Measurements from ENCODE around the gene SH3YL1. TPM values are rescaled to one million over a fixed set of nuclear protein-coding genes. Genes with fewer than 3 reads are reported as not detected.

Gene SH3YL1
- total RNA-seq, 1 donor, result 52.5 TPM

DNA sequence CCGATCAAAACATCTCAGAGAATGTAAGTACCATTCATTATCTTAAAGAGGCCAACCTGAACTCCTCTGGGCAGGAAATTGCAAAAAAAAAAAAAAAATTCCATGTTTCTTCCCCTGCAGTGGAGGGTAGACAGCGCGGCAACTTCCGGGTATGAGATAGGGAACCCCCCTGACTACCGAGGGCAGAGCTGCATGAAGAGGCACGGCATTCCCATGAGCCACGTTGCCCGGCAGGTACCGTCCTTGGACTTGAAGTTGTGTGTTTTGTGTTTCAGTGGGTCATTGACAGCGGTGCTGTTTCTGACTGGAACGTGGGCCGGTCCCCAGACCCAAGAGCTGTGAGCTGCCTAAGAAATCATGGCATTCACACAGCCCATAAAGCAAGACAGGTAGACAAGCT is 8.1 kb upstream of the SH3YL1 start:
- Histone ChIP-seq H3K27me3 (ENCODE audit: insufficient read depth, low read length) (no peaks in the 10 kb centered on the region), H3K4me3 (ENCODE audit: low read length) (no peak overlapping the region), H3K4me1 (ENCODE audit: insufficient read depth, low read length) (peaks cover 13% of the 10 kb centered on the region), H3K9me3 (ENCODE audit: low read depth, low read length) (no peaks in the 10 kb centered on the region)

GRCh38 chr2:270861-271260 is 7.0 kb upstream of the SH3YL1 start:
- Histone ChIP-seq H3K4me3 (ENCODE audit: low read length) (no peak overlapping the region), H3K4me1 (ENCODE audit: insufficient read depth, low read length) (peaks cover 21% of the 10 kb centered on the region), H3K27me3 (ENCODE audit: insufficient read depth, low read length) (no peaks in the 10 kb centered on the region), H3K9me3 (ENCODE audit: low read depth, low read length) (no peaks in the 10 kb centered on the region)

GRCh38 chr2:269356-270030 is 5.7 kb upstream of the SH3YL1 start:
- H3K4me1 ChIP-seq (ENCODE audit: insufficient read depth, low read length), result peaks cover 29% of the 10 kb centered on the region
- no peaks in the 10 kb centered on the region for H3K27me3 ChIP-seq (ENCODE audit: insufficient read depth, low read length)
- H3K4me3 ChIP-seq (ENCODE audit: low read length), result no peak overlapping the region
- no peaks in the 10 kb centered on the region for H3K9me3 ChIP-seq (ENCODE audit: low read depth, low read length)

DNA sequence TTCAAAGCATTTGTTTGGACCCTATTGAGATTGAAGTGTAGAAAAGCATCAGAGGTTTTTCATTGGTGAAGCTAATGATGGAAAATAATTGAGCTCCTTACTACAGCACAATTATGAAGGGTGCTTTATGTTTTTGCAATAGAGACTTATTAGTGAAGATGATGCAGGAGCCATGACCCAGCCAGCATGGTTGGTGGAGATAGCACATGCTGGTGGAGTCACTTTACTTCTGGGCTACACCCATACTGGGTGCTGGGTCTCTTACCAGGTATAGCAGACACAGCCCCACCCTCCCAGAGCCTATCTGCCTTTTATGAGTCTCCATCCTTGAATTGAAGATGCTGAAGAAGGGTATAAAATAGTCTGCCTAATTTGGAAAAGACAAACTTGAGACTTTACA is 4.5 kb upstream of the SH3YL1 start:
- no peaks in the 10 kb centered on the region for H3K27me3 ChIP-seq (ENCODE audit: insufficient read depth, low read length)
- peaks cover 37% of the 10 kb centered on the region for H3K4me1 ChIP-seq (ENCODE audit: insufficient read depth, low read length)
- no peaks in the 10 kb centered on the region for H3K9me3 ChIP-seq (ENCODE audit: low read depth, low read length)
- H3K4me3 ChIP-seq (ENCODE audit: low read length), result no peak overlapping the region

DNA sequence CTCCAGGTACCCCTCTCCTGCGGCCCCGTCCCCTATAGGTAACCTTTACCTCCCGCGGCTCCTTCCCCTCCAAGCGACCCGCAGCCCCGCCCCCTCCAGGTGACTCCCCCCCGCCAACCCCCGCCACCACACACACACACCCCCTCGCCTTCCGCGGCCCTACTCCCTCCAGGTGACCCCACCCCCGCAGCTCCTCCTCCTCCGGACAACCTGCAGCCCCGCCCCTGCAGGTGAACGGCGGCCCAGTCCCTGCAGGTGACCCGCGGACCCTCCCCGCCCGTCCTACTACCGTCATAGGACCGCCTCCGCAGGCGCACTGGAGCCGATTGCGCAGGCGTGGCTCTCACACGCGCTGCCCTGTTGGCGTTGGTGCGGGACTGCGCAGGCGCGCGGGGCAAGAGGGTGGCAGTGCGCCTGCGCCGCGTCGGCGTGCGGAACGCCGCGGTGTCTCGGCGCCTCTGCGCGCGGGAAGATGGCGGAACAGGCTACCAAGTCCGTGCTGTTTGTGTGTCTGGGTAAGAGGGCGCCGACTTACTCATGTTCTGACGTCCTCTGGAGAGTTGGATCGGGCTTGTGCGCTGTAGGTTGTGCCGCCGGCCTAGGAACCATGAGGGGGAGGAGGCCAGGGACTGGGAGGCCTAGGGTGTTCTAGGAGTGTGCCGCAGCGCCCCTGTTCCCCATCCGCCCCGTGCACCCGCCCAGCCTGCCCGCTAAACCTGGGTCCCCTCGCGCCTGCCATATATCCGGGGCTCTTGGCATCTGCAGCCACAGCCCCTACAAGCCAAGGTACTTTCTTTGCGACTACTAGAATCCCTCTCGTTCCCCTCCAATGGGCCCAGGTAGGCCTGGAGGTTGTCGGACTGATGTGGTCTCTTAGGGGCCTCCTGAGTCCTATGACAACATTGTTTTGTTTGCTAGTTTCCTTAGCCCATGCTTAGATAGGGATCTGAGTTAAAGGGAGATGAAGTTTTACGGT is 949 bp upstream of the SH3YL1 start, which contains the start of gene ACP1:
ACP1 (plus strand) TSS at position 455 of the 976 bp plus-strand sequence; CDS start at position 473, 18 bp downstream.
- Histone ChIP-seq H3K4me3 (ENCODE audit: low read length) (peak within 1 kb of the TSS; percentile 61), H3K4me1 (ENCODE audit: insufficient read depth, low read length) (peaks cover 38% of the 10 kb centered on the region), H3K27me3 (ENCODE audit: insufficient read depth, low read length) (no peaks in the 10 kb centered on the region), H3K9me3 (ENCODE audit: low read depth, low read length) (no peaks in the 10 kb centered on the region)

GRCh38 chr2:263022-263738 is 652 bp downstream of the SH3YL1 start:
- Histone ChIP-seq H3K4me1 (ENCODE audit: insufficient read depth, low read length) (peaks cover 33% of the 10 kb centered on the region), H3K27me3 (ENCODE audit: insufficient read depth, low read length) (no peaks in the 10 kb centered on the region), H3K9me3 (ENCODE audit: low read depth, low read length) (no peaks in the 10 kb centered on the region), H3K4me3 (ENCODE audit: low read length) (peak overlapping the region; percentile 61)

DNA sequence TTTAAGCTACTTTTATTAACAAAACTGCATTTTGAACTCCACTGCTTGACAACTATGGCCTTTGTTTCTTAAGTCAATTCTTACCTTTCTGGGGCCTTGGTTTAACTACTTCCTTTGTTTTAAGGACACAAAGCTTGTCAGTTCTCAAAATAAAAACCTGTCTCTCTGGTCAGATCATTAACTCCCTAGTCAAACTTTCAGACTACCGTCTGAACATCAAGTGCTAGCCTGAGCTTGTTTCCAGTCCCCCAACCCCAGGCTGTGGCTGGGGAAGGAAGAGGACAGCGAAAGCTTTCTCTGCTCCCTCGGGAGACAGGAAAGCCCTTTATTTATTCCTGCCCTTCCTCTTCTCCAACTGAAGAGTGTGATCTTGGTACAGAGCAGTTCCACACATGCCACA is 1.7 kb downstream of the SH3YL1 start:
- Histone ChIP-seq H3K4me3 (ENCODE audit: low read length) (no peak overlapping the region), H3K27me3 (ENCODE audit: insufficient read depth, low read length) (no peaks in the 10 kb centered on the region), H3K4me1 (ENCODE audit: insufficient read depth, low read length) (peaks cover 30% of the 10 kb centered on the region), H3K9me3 (ENCODE audit: low read depth, low read length) (no peaks in the 10 kb centered on the region)

DNA sequence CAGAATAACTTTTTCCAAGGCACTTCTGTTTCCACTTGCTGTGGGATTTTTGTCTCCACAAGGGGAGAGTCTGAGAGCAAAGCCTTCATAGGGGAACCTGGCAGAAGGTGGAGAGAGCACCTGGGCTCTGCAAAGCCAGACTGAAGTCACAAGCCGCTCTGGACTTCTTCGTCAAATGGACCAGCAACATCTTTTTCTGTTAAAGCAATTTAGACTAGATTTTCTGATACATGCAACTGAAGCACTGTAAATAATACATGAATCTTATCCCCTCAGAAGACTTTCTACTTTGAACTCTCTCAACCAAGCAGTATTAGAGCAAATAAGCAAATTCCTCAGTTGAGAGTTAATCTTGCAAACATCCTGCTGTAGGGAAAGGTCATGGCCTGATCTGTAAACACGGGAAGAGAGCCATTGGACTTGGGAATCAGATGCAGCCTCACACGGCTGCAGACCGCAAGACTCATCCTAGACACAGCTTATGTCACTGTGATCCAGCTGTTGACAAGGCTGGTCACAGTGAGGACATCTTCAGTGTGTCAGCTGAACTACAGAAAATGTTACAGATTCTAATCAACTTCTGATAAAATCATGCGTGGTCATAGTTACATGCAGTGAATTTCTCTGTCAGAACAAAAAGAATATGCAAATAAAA is 3.2 kb downstream of the SH3YL1 start:
- Histone ChIP-seq H3K27me3 (ENCODE audit: insufficient read depth, low read length) (no peaks in the 10 kb centered on the region), H3K4me3 (ENCODE audit: low read length) (no peak overlapping the region), H3K4me1 (ENCODE audit: insufficient read depth, low read length) (peaks cover 17% of the 10 kb centered on the region), H3K9me3 (ENCODE audit: low read depth, low read length) (no peaks in the 10 kb centered on the region)

- Histone ChIP-seq H3K4me3 (ENCODE audit: low read length) (no peak overlapping the region), H3K4me1 (ENCODE audit: insufficient read depth, low read length) (peaks cover 11% of the 10 kb centered on the region)
Measured at GRCh38 chr2:259789-260331, 4.0 kb downstream of the SH3YL1 start.

DNA sequence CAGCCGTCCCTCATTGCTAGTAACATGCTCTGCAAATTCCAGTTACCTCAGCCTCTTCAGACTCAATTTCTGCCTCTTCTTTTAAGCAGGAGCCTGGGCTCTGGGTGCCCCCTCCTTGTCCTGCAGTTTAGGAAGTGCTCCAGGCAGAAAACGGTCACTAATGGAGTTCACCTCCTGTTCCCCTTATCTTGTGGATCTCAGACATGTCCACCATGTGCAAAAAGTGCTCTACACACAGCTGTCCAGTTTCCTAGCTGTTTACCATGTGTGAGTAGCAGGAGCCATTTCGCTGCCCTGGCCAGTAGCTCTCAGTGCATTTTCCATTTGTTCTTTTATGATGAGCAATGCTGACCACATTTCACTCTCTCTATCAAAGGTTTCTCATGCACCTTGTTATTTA is 4.9 kb downstream of the SH3YL1 start:
- no peaks in the 10 kb centered on the region for H3K27me3 ChIP-seq (ENCODE audit: insufficient read depth, low read length)
- H3K4me3 ChIP-seq (ENCODE audit: low read length), result no peak overlapping the region
- peaks cover 9% of the 10 kb centered on the region for H3K4me1 ChIP-seq (ENCODE audit: insufficient read depth, low read length)
- no peaks in the 10 kb centered on the region for H3K9me3 ChIP-seq (ENCODE audit: low read depth, low read length)

More at GRCh38 chr2:259789-260331, 4.0 kb downstream of the SH3YL1 start:
- Histone ChIP-seq H3K9me3 (ENCODE audit: low read depth, low read length) (no peaks in the 10 kb centered on the region), H3K27me3 (ENCODE audit: insufficient read depth, low read length) (no peaks in the 10 kb centered on the region)

- Histone ChIP-seq H3K9me3 (ENCODE audit: low read depth, low read length) (no peaks in the 10 kb centered on the region), H3K4me3 (ENCODE audit: low read length) (no peak overlapping the region), H3K27me3 (ENCODE audit: insufficient read depth, low read length) (no peaks in the 10 kb centered on the region), H3K4me1 (ENCODE audit: insufficient read depth, low read length) (no peaks in the 10 kb centered on the region)
Measured at GRCh38 chr2:257842-258241, 6.0 kb downstream of the SH3YL1 start.

GRCh38 chr2:257429-257828 is 6.4 kb downstream of the SH3YL1 start:
- no peaks in the 10 kb centered on the region for H3K27me3 ChIP-seq (ENCODE audit: insufficient read depth, low read length)
- H3K4me1 ChIP-seq (ENCODE audit: insufficient read depth, low read length), result no peaks in the 10 kb centered on the region

GRCh38 chr2:256094-256493 is 7.7 kb downstream of the SH3YL1 start:
- Histone ChIP-seq H3K4me3 (ENCODE audit: low read length) (no peak overlapping the region), H3K4me1 (ENCODE audit: insufficient read depth, low read length) (no peaks in the 10 kb centered on the region), H3K9me3 (ENCODE audit: low read depth, low read length) (no peaks in the 10 kb centered on the region)

More at GRCh38 chr2:257429-257828, 6.4 kb downstream of the SH3YL1 start:
- Histone ChIP-seq H3K4me3 (ENCODE audit: low read length) (no peak overlapping the region), H3K9me3 (ENCODE audit: low read depth, low read length) (no peaks in the 10 kb centered on the region)

GRCh38 chr2:255195-255594 is 8.6 kb downstream of the SH3YL1 start:
- no peaks in the 10 kb centered on the region for H3K4me1 ChIP-seq (ENCODE audit: insufficient read depth, low read length)
- H3K9me3 ChIP-seq (ENCODE audit: low read depth, low read length), result no peaks in the 10 kb centered on the region

More at GRCh38 chr2:256094-256493, 7.7 kb downstream of the SH3YL1 start:
- no peaks in the 10 kb centered on the region for H3K27me3 ChIP-seq (ENCODE audit: insufficient read depth, low read length)

More at GRCh38 chr2:255195-255594, 8.6 kb downstream of the SH3YL1 start:
- H3K27me3 ChIP-seq (ENCODE audit: insufficient read depth, low read length), result no peaks in the 10 kb centered on the region
- no peak overlapping the region for H3K4me3 ChIP-seq (ENCODE audit: low read length)

All from mononuclear cell (primary cell).